Motor neuron (in vitro differentiated cells): ENCODE measurements around the gene TAF11L2. TPM values are rescaled to one million over a fixed set of nuclear protein-coding genes. Genes with fewer than 3 reads are reported as not detected.
"Not testable (repeated sequence)": the region's sequence is repeated elsewhere in the genome, so short reads cannot be mapped to it uniquely, and the experiment has no call there.

Experiments
- ATAC-seq, 8 experiments: fragments of 200-7000 bp; cut with Tn5 transposase; replicated peaks in 6 of 8; 2 replicates each; pipeline ENCODE4 v1.8.0; 2021; ENCODE audit warnings: mild to moderate bottlenecking in 8 of 8, moderate library complexity in 8 of 8
- H3K27ac ChIP-seq, 2 donors: fragments of 250-450 bp; sonication (Bioruptor Pico); 2 replicates each; pipeline ENCODE4 v1.9.0; 2021; ENCODE audit warnings: antibody characterized with exemption in 2 of 2, mild to moderate bottlenecking in 2 of 2, moderate library complexity in 1 of 2
- H3K4me1 ChIP-seq, 2 donors: fragments of 250-450 bp; sonication (Bioruptor Pico); replicated peaks in 1 of 2; 2 replicates each; pipeline ENCODE4 v1.6.1; 2021; ENCODE audit warnings: antibody characterized with exemption in 2 of 2, mild to moderate bottlenecking in 2 of 2, moderate library complexity in 1 of 2
- H3K4me3 ChIP-seq, 5 donors: fragments of 250-450 bp; sonication (Bioruptor Pico); 2 replicates each; pipeline ENCODE4 v1.9.0; 2021; ENCODE audit warnings: antibody characterized with exemption in 5 of 5, mild to moderate bottlenecking in 5 of 5, moderate library complexity in 4 of 5
- WGBS, 10 experiments: fragments of 450-650 bp; shearing (Covaris generic); methylation state at CpG; one replicate each; pipeline ENCODE4 v1.0.0; 2022; 5-methylcytosine and 5-hydroxymethylcytosine counted together
- in situ Hi-C, 9 experiments: fragments of 400-800 bp; cut with MboI; loops; one replicate each; pipeline ENCODE4 v1.15.0; 2021; ENCODE audit warnings: low sequenced_read_pairs in 9 of 9, low pct_unique_long_range_greater_than_20kb in 2 of 9; ENCODE audit not compliant: unreplicated experiment in 9 of 9
- total RNA-seq, 8 experiments: library from RNA; unstranded; fragments of 300-600 nt; gene quantifications; 2 replicates each; pipeline versions ENCODE4 v1.2.3 to v1.2.4, GENCODE V29; 2022

TAF11L2 gene
- total RNA-seq, 8 experiments from 2014 or later: not detected

DNA sequence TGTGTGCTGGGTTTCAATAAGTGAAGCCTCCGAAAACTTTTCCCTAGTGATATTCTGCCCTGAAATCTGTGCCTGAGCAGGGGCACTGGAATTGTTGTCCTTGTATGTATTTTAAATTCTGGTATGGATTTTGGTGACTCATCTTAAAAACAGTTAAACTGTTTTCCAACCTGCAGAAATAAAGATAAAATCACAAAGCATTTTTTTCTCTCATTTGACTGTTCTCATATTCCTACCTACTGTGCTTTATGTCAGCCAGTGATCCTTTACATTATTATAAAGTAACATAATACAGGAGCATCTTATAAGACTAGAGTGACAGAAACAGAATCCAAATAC is 10.9 kb upstream of the TAF11L2 start:
- H3K4me1 ChIP-seq: peaks cover 0 to 13% of the 10 kb centered on the region in 2 donors
- 50 to 100% (median 100%) methylated on average over 1 of the region's 1 CpG; no CpG with 5 or more reads in 5 of the 10 experiments for whole genome bisulfite sequencing, 10 experiments
- no peak overlapping the region for H3K27ac ChIP-seq
- H3K4me3 ChIP-seq: no peak overlapping the region
- ATAC-seq: no peak
- in situ Hi-C loops: no loop called here

DNA sequence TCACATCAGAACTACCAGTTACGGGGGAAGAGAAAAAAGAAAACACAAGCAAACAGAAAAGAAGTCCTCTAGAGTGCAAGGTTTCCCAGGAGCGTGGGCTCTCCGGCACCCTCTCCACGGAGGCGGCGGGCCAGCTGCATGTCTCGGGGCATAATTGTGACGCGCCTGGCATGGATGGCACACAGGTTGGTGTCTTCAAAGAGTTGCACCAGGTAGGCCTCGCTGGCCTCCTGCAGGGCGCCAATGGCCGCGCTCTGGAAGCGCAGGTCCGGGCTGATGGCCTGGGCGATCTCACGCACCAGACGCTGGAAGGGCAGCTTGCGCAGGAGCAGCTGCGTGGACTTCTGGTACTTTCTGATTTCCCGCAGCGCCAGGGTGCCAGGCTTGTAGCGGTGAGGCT is 6.8 kb upstream of the TAF11L2 start:
- ATAC-seq, in situ Hi-C loops: not testable (repeated sequence)
- WGBS, 10 experiments: 60 to 100% (median 86%) methylated on average over 1 to 4 of the region's 23 CpGs; no CpG with 5 or more reads in 7 of the 10 experiments

GRCh38 chr5:17492770-17493169 is 5.3 kb upstream of the TAF11L2 start:
- H3K4me3 ChIP-seq: no peak overlapping the region
- no peaks in the 10 kb centered on the region for H3K4me1 ChIP-seq
- in situ Hi-C loops: no loop called here
- WGBS, 10 experiments: 0 to 96% (median 64%) methylated on average over 2 to 3 of the region's 3 CpGs; no CpG with 5 or more reads in 4 of the 10 experiments
- ATAC-seq: no peak
- H3K27ac ChIP-seq: no peak overlapping the region

More for the DNA sequence above, 6.8 kb upstream of the TAF11L2 start:
- H3K4me1 ChIP-seq, H3K4me3 ChIP-seq, H3K27ac ChIP-seq: not testable (repeated sequence)

GRCh38 chr5:17497446-17497845 is 585 bp upstream of the TAF11L2 start:
- no peaks in the 10 kb centered on the region for H3K4me1 ChIP-seq
- H3K27ac ChIP-seq: no peak overlapping the region
- no peak overlapping the region for H3K4me3 ChIP-seq
- ATAC-seq: no peak
- 7 to 93% (median 68%) methylated on average over 1 to 3 of the region's 4 CpGs; no CpG with 5 or more reads in 2 of the 10 experiments for WGBS, 10 experiments
- in situ Hi-C loops: no loop called here

- no peak overlapping the region for H3K27ac ChIP-seq
- H3K4me1 ChIP-seq: no peaks in the 10 kb centered on the region
- 0 to 100% (median 97%) methylated on average over 1 to 12 of the region's 17 CpGs; no CpG with 5 or more reads in 3 of the 10 experiments for WGBS, 10 experiments
- no peak for ATAC-seq
- in situ Hi-C loops: no loop called here
- H3K4me3 ChIP-seq: no peak overlapping the region
Observed at GRCh38 chr5:17511775-17512325, 13.8 kb downstream of the TAF11L2 start.

- in situ Hi-C loops, H3K4me3 ChIP-seq, ATAC-seq, H3K27ac ChIP-seq, H3K4me1 ChIP-seq: not testable (repeated sequence)
- WGBS, 10 experiments: no CpG with 5 or more reads among the region's 12 CpGs
Observed at GRCh38 chr5:17517526-17517925, 19.5 kb downstream of the TAF11L2 start.

GRCh38 chr5:17518067-17518466 is 20.0 kb downstream of the TAF11L2 start, which contains the start of gene TAF11L3:
Gene TAF11L3, plus strand, starts transcription at chr5:17518367.
- ATAC-seq, in situ Hi-C loops: not testable (repeated sequence)

GRCh38 chr5:17519508-17519907 is 21.5 kb downstream of the TAF11L2 start:
- H3K27ac ChIP-seq, ATAC-seq, H3K4me3 ChIP-seq, in situ Hi-C loops, H3K4me1 ChIP-seq: not testable (repeated sequence)
- WGBS, 10 experiments: no CpG with 5 or more reads among the region's 14 CpGs

More at GRCh38 chr5:17518067-17518466, 20.0 kb downstream of the TAF11L2 start, which contains the start of gene TAF11L3:
- WGBS, 10 experiments: no CpG with 5 or more reads among the region's 15 CpGs
- H3K4me3 ChIP-seq, H3K4me1 ChIP-seq, H3K27ac ChIP-seq: not testable (repeated sequence)

DNA sequence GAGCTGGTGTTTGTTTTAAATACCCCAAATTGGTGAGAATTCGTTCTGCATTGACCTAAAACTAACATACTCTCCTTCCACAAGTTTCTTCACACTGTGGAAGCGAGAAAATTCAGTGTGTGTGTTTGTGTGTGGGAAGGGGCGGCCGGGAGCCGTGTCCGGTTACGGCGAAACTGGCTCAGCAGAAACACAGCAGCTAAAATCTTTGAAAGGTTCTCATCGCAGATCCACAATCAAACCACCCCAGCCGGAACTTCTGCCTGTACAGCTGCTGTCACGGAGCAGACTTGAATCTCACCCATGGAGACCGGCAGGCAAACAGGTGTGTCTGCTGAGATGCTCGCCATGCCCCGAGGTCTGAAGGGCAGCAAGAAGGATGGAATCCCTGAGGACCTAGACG is 23.5 kb downstream of the TAF11L2 start, which contains the start of gene TAF11L4:
TAF11L4 (plus strand) TSS at position 301 of the 400 bp plus-strand sequence.
- H3K4me1 ChIP-seq, H3K4me3 ChIP-seq, in situ Hi-C loops, H3K27ac ChIP-seq, ATAC-seq: not testable (repeated sequence)
- WGBS, 10 experiments: no CpG with 5 or more reads among the region's 15 CpGs

DNA sequence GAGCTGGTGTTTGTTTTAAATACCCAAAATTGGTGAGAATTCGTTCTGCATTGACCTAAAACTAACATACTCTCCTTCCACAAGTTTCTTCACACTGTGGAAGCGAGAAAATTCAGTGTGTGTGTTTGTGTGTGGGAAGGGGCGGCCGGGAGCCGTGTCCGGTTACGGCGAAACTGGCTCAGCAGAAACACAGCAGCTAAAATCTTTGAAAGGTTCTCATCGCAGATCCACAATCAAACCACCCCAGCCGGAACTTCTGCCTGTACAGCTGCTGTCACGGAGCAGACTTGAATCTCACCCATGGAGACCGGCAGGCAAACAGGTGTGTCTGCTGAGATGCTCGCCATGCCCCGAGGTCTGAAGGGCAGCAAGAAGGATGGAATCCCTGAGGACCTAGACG is 26.9 kb downstream of the TAF11L2 start, which contains the start of gene TAF11L5:
TAF11L5 (plus strand) TSS at position 301 of the 400 bp plus-strand sequence.
- H3K27ac ChIP-seq, H3K4me3 ChIP-seq, H3K4me1 ChIP-seq, in situ Hi-C loops, ATAC-seq: not testable (repeated sequence)
- no CpG with 5 or more reads among the region's 15 CpGs for WGBS, 10 experiments

GRCh38 chr5:17526504-17526903 is 28.5 kb downstream of the TAF11L2 start:
- H3K4me1 ChIP-seq, H3K4me3 ChIP-seq, H3K27ac ChIP-seq, in situ Hi-C loops, ATAC-seq: not testable (repeated sequence)
- 40 to 93% (median 78%) methylated on average over 2 to 7 of the region's 17 CpGs; no CpG with 5 or more reads in 4 of the 10 experiments for WGBS, 10 experiments

GRCh38 chr5:17528369-17528768 is 30.3 kb downstream of the TAF11L2 start, which contains the start of gene TAF11L6:
Gene TAF11L6, plus strand, starts transcription at chr5:17528669.
- H3K27ac ChIP-seq, ATAC-seq, in situ Hi-C loops, H3K4me1 ChIP-seq, H3K4me3 ChIP-seq: not testable (repeated sequence)
- no CpG with 5 or more reads among the region's 15 CpGs for WGBS, 10 experiments
